ENCODE data around the gene GTF3A. TPM values are rescaled to one million over a fixed set of nuclear protein-coding genes. Genes with fewer than 3 reads are reported as not detected.

GTF3A gene
- total RNA-seq, 1 donor: 190 TPM

DNA sequence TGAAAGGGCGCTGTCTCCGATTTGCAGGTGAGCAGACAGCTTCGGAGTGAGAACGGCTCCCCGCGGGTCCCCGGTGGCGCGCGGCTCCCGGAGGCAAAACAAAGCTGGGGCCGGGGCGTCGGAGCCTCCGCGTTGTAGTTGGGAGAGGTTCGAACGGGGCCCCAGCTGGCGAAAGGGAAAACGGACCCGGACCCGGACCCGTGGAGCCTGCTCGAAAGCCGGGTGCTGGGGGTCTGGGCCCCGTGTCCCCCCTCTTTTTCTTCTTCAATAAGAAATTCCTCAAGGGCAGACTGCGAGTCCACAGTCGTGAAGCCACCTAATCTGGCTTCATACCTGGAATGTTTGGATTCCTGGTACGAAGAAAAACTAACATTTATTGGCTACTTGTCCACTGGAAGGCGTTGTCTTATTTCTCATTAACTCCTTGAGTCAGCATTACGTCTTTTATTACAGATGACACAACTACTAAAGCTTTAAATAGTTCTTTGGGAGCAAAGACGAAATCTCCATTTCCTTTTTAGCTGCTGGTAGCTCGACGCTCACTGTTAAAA, 26.6 kb downstream of the GTF3A start:
- peak overlapping the region; percentile 97 for H3K4me3 ChIP-seq (ENCODE audit: low read depth, low read length)
- DNase-seq (ENCODE audit: low read depth): peak; percentile 50
- TF ChIP-seq, protein P1, sequence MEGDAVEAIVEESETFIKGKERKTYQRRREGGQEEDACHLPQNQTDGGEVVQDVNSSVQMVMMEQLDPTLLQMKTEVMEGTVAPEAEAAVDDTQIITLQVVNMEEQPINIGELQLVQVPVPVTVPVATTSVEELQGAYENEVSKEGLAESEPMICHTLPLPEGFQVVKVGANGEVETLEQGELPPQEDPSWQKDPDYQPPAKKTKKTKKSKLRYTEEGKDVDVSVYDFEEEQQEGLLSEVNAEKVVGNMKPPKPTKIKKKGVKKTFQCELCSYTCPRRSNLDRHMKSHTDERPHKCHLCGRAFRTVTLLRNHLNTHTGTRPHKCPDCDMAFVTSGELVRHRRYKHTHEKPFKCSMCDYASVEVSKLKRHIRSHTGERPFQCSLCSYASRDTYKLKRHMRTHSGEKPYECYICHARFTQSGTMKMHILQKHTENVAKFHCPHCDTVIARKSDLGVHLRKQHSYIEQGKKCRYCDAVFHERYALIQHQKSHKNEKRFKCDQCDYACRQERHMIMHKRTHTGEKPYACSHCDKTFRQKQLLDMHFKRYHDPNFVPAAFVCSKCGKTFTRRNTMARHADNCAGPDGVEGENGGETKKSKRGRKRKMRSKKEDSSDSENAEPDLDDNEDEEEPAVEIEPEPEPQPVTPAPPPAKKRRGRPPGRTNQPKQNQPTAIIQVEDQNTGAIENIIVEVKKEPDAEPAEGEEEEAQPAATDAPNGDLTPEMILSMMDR (IDR thresholded peaks at IDR 0.05; ENCODE audit: insufficient read depth, low read length): no peak

DNA sequence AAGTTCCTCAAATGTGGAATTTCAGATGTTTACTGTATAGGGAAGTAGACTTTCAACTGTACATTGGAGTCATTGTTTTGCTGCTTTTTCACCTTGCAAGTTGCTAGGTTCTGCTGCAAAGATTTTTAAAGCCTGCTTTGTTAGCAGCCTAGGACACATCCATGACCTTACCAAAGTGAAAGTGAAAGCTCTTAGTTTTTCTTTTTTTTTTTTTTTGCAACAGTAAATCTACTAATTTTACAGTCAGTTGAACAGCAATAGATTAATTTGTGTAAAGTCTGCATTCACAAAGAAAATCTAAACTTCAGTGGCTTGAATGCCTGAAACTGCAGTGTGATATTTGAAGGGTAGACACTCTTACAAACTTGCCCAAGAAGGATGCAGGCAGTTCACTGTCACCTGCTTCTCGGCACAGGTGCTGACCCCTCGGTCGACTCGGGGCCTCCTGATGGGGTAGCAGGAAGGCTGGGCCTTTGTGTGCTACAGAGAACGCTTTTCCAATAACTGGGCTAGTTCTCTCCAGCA, 31.0 kb downstream of the GTF3A start:
- H3K4me3 ChIP-seq (ENCODE audit: low read depth, low read length): peak overlapping the region; percentile 23
- DNase-seq (ENCODE audit: low read depth): peak; percentile 7
- TF ChIP-seq, protein P1 (IDR thresholded peaks at IDR 0.05; ENCODE audit: insufficient read depth, low read length): no peak

DNA sequence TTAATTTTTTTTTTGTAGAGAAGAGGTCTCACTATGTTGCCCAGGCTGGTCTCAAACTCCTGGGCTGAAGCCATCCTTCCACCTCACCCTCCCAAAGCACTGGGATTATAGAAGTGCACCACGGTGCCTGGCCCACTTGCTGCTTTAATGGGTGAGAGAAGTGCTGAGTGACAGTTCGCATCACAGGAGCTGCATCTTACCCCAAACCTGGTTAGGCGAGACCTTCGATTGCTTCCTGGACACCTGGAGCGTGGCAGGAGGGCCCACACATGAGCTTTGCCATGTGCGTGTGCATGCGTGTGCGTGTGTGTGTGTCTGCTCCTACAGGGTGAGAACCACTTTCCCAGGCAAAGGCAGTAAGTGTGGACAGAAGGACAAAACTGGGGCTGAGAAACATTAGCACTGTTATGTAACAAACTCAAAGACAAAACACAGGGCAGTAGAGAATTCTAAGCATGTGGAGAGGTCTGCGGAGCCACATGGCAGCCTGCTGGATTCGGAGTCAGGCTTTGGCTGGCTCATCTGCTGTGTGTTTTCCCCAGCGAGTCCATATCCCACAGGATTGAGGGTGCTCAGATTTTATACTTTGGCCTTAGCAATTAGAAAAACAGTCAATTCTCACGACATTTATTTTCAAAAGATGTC, 37.6 kb downstream of the GTF3A start:
- TF ChIP-seq, protein P1 (IDR thresholded peaks at IDR 0.05; ENCODE audit: insufficient read depth, low read length): no peak
- no peak overlapping the region for H3K4me3 ChIP-seq (ENCODE audit: low read depth, low read length)
- DNase-seq (ENCODE audit: low read depth): peak; percentile 25

DNA sequence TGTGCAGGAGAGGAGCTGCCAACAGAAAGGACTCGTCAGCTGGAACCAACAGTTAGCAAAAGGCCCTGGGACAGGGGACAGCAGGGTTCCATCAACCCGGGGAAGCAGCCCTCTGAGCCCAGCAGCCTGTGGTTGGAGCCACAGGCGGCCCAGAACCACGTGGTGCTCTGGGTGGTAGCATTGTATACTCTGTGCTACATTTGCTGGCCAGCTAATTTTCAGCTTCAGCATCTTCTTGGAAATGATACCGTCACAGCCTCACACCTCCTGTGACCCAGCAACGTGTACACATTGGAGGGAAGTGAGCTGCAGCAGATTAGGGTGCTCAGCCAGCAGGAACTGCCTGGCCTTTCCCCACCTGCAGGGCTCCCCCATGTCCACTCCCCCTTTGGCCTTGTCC, 39.1 kb downstream of the GTF3A start:
- H3K4me3 ChIP-seq (ENCODE audit: low read depth, low read length): no peak overlapping the region
- TF ChIP-seq, protein P1 (IDR thresholded peaks at IDR 0.05; ENCODE audit: insufficient read depth, low read length): no peak
- DNase-seq (ENCODE audit: low read depth): no peak

DNA sequence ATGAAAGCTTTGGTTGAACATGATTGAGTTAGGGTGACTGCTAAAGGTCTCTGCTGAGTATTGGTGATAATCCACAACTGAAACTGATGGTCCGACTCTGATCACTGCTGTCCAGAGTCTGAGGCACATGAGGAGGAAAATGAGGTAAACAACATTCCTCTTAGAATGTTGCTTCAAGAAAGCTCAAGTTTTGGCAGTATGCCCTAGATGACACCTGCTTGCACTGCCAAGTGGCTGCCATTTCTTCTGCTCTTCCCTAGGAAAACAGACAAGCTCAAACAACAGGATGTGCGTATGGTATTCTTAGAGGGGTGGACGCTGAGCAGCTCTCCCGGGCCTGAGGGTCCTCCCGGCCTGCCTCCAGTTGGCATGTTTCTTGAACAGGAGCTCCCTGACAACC, 41.2 kb downstream of the GTF3A start:
- no peak overlapping the region for H3K4me3 ChIP-seq (ENCODE audit: low read depth, low read length)
- DNase-seq (ENCODE audit: low read depth): no peak
- TF ChIP-seq, protein P1 (IDR thresholded peaks at IDR 0.05; ENCODE audit: insufficient read depth, low read length): no peak

DNA sequence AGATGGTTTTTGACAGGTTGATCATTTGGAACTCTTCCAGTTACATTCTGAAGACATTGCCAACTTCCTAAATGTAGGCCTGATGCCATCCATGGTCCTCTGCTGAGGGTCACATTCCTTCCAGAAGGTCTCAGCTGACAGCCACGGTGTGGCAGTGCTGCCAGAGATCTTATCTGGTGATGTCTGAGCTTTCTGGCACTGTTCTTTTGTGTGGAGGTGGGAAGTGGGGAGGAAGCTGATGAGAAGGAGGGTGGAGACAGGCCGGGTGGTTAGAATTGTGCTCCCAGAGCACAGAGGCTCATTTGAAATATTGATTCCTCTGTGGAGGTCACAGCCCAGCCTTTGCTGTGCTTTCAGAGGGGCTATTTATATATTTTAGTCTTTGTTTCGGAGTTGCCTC, 42.1 kb downstream of the GTF3A start:
- DNase-seq (ENCODE audit: low read depth): no peak
- H3K4me3 ChIP-seq (ENCODE audit: low read depth, low read length): no peak overlapping the region
- TF ChIP-seq, protein P1 (IDR thresholded peaks at IDR 0.05; ENCODE audit: insufficient read depth, low read length): no peak
